Endodermal cell (in vitro differentiated cells): Measurements from ENCODE around the gene KCNH5. TPM values are rescaled to one million over a fixed set of nuclear protein-coding genes. Genes with fewer than 3 reads are reported as not detected.

Experiments
- DNase-seq: peaks from one replicate; pipeline ENCODE4 v3.0.0-alpha.2; 2017
- H3K27ac ChIP-seq: 2 replicates; pipeline ENCODE4 v1.5.1; 2013; ENCODE audit warnings: mild to moderate bottlenecking, low read depth, low read length, moderate library complexity
- H3K27me3 ChIP-seq: 2 replicates; pipeline ENCODE4 v1.6.1; 2013; ENCODE audit warnings: mild to moderate bottlenecking, low read length, moderate library complexity; ENCODE audit not compliant: insufficient read depth, control insufficient read depth, poor library complexity, severe bottlenecking
- H3K36me3 ChIP-seq: 2 replicates; pipeline ENCODE4 v1.7.0; 2013; ENCODE audit warnings: mild to moderate bottlenecking, low read length, moderate library complexity; ENCODE audit not compliant: control insufficient read depth, insufficient read depth
- H3K4me1 ChIP-seq: one replicate; pipeline ENCODE4 v1.7.0; 2013; ENCODE audit warnings: low read length; ENCODE audit not compliant: control insufficient read depth, insufficient read depth
- H3K4me3 ChIP-seq: 2 replicates; pipeline ENCODE4 v1.5.1; 2013; ENCODE audit warnings: mild to moderate bottlenecking, low read length, moderate library complexity
- H3K9ac ChIP-seq: 2 replicates; pipeline ENCODE4 v1.6.1; 2013; ENCODE audit warnings: mild to moderate bottlenecking, low read length, moderate library complexity; ENCODE audit not compliant: poor library complexity, severe bottlenecking; ENCODE audit errors: extremely low read depth
- H3K9me3 ChIP-seq: 2 replicates; pipeline ENCODE4 v1.6.1; 2013; ENCODE audit warnings: mild to moderate bottlenecking, low read length, moderate library complexity; ENCODE audit not compliant: control insufficient read depth
- H3K27ac Mint-ChIP-seq: 2 replicates; pipeline ENCODE4 v1.8.0; 2020; ENCODE audit warnings: mixed read lengths
- H3K27me3 Mint-ChIP-seq: 2 replicates; pipeline ENCODE4 v1.8.0; 2021; ENCODE audit warnings: mild to moderate bottlenecking, mixed read lengths; ENCODE audit not compliant: insufficient read depth
- H3K36me3 Mint-ChIP-seq: 2 replicates; pipeline ENCODE4 v1.8.0; 2020; ENCODE audit warnings: low read depth, mixed read lengths
- H3K4me1 Mint-ChIP-seq: 2 replicates; pipeline ENCODE4 v1.8.0; 2020; ENCODE audit warnings: mixed read lengths
- H3K4me3 Mint-ChIP-seq: 2 replicates; pipeline ENCODE4 v1.8.0; 2020; ENCODE audit warnings: mild to moderate bottlenecking, moderate library complexity, mixed read lengths
- H3K9me3 Mint-ChIP-seq: 2 replicates; pipeline ENCODE4 v1.8.0; 2020; ENCODE audit warnings: mild to moderate bottlenecking, mixed read lengths
- WGBS, 2 experiments: methylation state at CpG; one replicate each; pipeline versions ENCODE4 v1.1.5 to v1.1.7; 2013; ENCODE audit warnings: missing lambda C conversion rate in 2 of 2, mixed read lengths in 1 of 2; ENCODE audit not compliant: insufficient coverage in 1 of 2, insufficient read length in 1 of 2; 5-methylcytosine and 5-hydroxymethylcytosine counted together
- total RNA-seq, 2 donors: library from RNA; stranded (reverse); fragmentation: NEBNext Ultra II Directional in 1 of 2; extraction: Animal tissue kit (Norgen Biotek cat#: 25700) in 1 of 2; gene quantifications; 2 replicates in 1 of 2; 3 replicates in 1 of 2; pipeline ENCODE4 v1.2.1, GENCODE V29; 2021
- TF ChIP-seq, protein P1 (sequence below): fragments of 200-600 bp; sonication (generic); conservative IDR thresholded peaks from 2 replicates; pipeline ENCODE4 v1.5.0; 2021; ENCODE audit warnings: antibody characterized with exemption, mild to moderate bottlenecking

KCNH5 gene
- total RNA-seq, 2 donors from 2014 or later: 2.5 to 3.9 TPM

DNA sequence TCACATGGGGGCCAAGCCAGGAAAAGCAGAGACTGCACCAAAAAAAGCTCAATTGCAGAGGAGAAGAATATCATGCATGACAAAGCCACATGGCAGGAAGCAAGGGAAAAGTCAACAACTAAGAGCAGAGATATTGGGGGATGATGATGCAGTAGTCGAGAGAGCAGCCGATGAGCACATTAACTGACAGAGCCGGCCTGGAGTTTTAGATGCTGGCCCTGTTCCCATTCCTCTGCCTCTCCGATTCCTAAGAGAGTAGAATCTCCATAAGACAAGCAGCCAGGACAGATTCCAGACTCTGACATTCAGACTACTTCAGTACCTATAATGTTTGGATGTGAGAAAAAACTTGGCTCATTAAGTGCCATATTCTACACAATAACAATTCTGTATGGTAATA lies 155.9 kb downstream of the KCNH5 start:
- H3K4me3 ChIP-seq: no peak overlapping the region
- DNase-seq: no peak
- no peak overlapping the region for H3K27ac ChIP-seq
- Mint-ChIP-seq H3K36me3 (peaks cover 1% of the 10 kb centered on the region), H3K27me3 (no peaks in the 10 kb centered on the region), H3K27ac (no peak overlapping the region), H3K4me1 (no peaks in the 10 kb centered on the region), H3K9me3 (peaks cover 2% of the 10 kb centered on the region), H3K4me3 (no peak overlapping the region)
- no peaks in the 10 kb centered on the region for H3K4me1 ChIP-seq
- no peak overlapping the region for H3K9ac ChIP-seq
- TF ChIP-seq, protein P1, sequence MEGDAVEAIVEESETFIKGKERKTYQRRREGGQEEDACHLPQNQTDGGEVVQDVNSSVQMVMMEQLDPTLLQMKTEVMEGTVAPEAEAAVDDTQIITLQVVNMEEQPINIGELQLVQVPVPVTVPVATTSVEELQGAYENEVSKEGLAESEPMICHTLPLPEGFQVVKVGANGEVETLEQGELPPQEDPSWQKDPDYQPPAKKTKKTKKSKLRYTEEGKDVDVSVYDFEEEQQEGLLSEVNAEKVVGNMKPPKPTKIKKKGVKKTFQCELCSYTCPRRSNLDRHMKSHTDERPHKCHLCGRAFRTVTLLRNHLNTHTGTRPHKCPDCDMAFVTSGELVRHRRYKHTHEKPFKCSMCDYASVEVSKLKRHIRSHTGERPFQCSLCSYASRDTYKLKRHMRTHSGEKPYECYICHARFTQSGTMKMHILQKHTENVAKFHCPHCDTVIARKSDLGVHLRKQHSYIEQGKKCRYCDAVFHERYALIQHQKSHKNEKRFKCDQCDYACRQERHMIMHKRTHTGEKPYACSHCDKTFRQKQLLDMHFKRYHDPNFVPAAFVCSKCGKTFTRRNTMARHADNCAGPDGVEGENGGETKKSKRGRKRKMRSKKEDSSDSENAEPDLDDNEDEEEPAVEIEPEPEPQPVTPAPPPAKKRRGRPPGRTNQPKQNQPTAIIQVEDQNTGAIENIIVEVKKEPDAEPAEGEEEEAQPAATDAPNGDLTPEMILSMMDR: no peak
- H3K9me3 ChIP-seq: no peaks in the 10 kb centered on the region
- no peaks in the 10 kb centered on the region for H3K36me3 ChIP-seq
- 94% methylated on average over 4 of the region's 4 CpGs; no CpG with 5 or more reads in 1 of the 2 experiments for WGBS, 2 experiments
- no peaks in the 10 kb centered on the region for H3K27me3 ChIP-seq

DNA sequence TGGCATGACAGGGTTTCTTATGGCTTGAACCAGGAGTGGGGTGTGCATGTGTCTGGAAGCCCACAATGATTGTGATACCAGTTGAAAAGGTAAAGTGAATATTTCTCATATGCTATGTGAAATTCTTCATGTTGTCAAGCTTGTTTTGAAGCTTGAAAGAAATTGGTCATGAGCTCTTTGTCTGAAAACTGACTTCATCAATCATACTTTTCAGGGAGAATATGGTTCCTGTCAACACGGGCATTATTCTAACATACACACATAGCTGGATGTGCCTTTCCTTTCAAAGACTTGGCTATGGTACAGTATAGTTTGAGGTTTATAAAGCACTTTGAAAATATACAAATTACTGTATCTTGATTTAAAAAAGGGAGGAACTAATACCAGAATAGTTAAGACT lies 158.8 kb downstream of the KCNH5 start:
- no peak overlapping the region for H3K27ac Mint-ChIP-seq

DNA sequence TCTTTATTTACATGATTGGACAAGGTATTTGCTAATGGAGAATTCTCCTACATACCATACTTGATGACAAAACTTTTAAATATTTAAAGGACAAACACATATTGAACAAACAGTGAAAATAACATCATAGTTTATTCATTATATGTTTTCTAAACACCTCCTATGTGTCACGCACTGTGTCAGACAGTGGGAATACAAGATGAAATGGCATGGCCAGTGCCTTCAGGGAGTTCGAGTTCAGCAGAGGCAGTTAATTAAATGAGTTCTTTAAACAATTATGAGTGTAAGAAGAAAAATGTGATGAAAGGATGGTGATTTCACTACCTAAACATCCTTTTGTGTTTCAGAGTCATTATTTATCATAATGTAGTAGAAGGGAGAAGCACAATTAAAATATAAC lies 159.8 kb downstream of the KCNH5 start:
- Mint-ChIP-seq H3K4me3 (no peak overlapping the region), H3K36me3 (no peaks in the 10 kb centered on the region), H3K9me3 (no peaks in the 10 kb centered on the region), H3K4me1 (peaks cover 2% of the 10 kb centered on the region), H3K27ac (no peak overlapping the region), H3K27me3 (no peaks in the 10 kb centered on the region)
- Histone ChIP-seq H3K36me3 (no peaks in the 10 kb centered on the region), H3K4me1 (no peaks in the 10 kb centered on the region), H3K27me3 (no peaks in the 10 kb centered on the region), H3K27ac (no peak overlapping the region), H3K9me3 (no peaks in the 10 kb centered on the region), H3K4me3 (no peak overlapping the region), H3K9ac (no peak overlapping the region)
- 60 to 86% methylated on average over 1 to 2 of the region's 2 CpGs for WGBS, 2 experiments
- TF ChIP-seq, protein P1: no peak
- DNase-seq: no peak

More for the DNA sequence above, 158.8 kb downstream of the KCNH5 start:
- H3K27me3 Mint-ChIP-seq: no peaks in the 10 kb centered on the region
- H3K4me3 ChIP-seq: no peak overlapping the region
- no peaks in the 10 kb centered on the region for H3K9me3 ChIP-seq
- H3K36me3 ChIP-seq: no peaks in the 10 kb centered on the region
- H3K36me3 Mint-ChIP-seq: peaks cover 1% of the 10 kb centered on the region
- DNase-seq: no peak
- WGBS, 2 experiments: 83% methylated on average over 1 of the region's 1 CpG; no CpG with 5 or more reads in 1 of the 2 experiments
- no peak overlapping the region for H3K27ac ChIP-seq
- H3K9me3 Mint-ChIP-seq: peaks cover 2% of the 10 kb centered on the region
- TF ChIP-seq, protein P1: no peak
- H3K4me1 Mint-ChIP-seq: peaks cover 2% of the 10 kb centered on the region
- no peak overlapping the region for H3K9ac ChIP-seq
- H3K27me3 ChIP-seq: no peaks in the 10 kb centered on the region
- no peaks in the 10 kb centered on the region for H3K4me1 ChIP-seq
- H3K4me3 Mint-ChIP-seq: no peak overlapping the region
